Umbilical cord (tissue), 2 donors: ENCODE data around the gene KRT24. TPM values are rescaled to one million over a fixed set of nuclear protein-coding genes. Genes with fewer than 3 reads are reported as not detected.
"Not testable (repeated sequence)": the region's sequence is repeated elsewhere in the genome, so short reads cannot be mapped to it uniquely, and the experiment has no call there.

Experiments
- DNase-seq: peaks from one replicate; pipeline ENCODE4 v3.0.0-alpha.2; 2015; ENCODE audit warnings: low spot score
- total RNA-seq: library from RNA; depleted of rRNA; stranded (reverse); fragments of >200 nt; gene quantifications from one replicate; pipeline ENCODE4 v1.2.3, GENCODE V29; 2014; ENCODE audit warnings: low replicate concordance; ENCODE audit not compliant: insufficient read depth

KRT24 gene
- 6.3 TPM for total RNA-seq

DNA sequence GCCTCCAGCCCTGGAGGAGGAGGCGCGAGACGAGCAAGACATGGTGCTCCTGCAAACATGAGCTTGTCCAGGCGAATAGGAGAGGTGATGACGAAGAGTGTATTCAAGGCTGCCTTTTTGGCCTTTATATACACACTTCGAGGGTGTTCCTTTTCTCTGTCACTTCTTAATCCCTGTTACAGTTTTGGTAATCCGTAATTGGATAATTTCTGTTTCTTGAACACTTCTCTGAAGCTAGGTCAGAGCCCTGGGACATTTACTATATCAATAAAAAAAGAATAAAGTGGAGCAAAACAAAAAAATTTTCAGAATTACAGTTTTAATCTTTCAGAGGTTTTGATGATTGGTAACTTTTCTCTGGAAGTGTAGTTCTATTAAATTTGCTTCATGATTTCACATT, at the start of gene KRT24:
Gene KRT24 (minus strand): TSS at position 101 of the 400 bp plus-strand sequence. CDS start 59 bp downstream, at position 42.
- DNase-seq = no peak

DNA sequence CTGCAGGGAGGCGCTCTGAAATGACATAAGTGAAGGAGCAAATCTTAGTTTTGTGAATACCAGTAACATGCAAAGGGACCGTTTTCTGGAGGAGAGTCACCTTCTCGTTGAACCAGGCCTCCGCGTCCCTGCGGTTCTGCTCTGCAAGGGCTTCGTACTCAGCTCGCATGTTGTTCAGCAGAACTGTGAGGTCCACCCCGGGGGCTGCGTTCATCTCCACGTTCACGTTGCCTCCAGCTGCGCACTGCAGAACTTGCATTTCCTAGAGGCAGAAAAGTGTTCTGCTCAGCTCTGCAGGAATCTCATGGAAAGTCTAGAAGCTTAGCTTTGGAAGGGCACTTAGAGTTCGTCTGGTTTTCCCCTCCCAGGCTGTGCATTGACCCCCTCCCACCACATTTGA, 47.5 kb upstream of the KRT24 start:
- no peak for DNase-seq

DNA sequence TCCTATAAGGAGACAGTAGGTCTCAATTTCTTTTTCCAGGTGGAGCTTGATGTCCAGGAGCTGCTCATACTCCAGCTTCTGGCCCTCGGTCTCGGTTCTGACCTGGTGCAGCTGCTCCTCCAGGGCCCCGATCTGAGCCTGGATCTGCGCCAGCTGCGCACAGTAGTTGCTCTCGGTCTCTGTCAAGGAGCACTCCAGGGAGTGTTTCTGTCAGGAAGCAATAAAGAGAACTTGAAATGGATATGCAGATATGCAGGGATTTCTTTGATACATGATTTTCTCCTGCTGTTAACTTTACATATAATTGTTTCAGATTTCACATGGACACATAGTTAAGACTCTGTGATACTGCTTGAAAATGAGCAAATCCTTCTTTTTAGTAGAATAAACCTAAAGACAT, 46.8 kb upstream of the KRT24 start:
- no peak for DNase-seq

DNA sequence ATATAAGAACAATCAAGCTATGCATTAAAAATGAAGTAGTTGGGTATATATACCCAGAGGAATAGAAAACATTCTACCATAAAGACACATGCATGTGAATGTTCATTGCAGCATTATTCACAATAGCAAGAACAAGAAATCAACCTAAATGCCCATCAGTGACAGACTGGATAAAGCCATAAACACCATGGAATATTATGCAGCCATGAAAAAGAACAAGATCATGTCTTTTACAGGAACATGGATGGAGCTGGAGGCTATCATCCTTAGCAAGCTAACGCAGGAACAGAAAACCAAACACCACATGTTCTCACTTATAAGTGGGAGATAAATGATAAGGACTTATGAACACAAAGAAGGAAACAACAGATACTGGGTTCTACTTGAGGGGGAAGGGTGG, 45.1 kb upstream of the KRT24 start:
- not testable (repeated sequence) for DNase-seq

DNA sequence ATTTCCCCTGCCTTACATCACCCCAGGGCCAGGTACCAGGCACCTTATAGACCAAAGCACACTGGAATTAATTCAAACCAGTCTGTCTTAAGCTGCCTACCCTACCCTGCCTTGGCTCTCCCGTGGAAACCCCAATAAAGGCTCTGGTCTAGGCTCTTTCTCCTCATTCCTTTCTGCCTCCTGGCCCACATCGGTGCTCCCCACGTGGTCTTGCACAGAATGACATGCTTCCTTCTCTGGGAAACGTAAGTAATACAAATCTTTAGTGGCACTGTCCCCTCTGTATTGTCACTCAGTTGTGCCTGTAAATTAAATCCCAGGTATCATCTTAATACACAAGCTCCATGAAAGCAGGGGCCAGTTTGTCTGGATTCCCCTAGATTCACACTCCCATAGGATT, 35.0 kb upstream of the KRT24 start:
- DNase-seq = no peak

DNA sequence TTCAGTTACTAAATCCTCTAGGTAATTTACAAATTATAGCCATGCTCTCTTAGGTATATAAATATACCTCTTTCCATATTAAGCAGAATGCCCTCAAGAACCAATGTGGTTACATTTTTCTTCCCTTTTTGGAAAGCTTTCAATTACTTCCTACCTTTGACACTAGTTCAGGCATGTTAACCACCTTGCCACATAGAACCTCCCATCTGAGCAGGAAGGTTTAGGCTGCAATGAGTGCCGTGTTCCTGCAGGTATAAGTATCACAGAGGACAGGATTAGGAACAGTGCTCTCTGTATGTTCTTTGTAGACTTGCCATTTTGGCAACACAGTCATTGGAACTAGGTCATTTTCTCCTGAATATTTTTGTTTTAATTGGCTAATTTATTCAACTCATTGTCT, 31.5 kb upstream of the KRT24 start:
- DNase-seq = peak; percentile 7

DNA sequence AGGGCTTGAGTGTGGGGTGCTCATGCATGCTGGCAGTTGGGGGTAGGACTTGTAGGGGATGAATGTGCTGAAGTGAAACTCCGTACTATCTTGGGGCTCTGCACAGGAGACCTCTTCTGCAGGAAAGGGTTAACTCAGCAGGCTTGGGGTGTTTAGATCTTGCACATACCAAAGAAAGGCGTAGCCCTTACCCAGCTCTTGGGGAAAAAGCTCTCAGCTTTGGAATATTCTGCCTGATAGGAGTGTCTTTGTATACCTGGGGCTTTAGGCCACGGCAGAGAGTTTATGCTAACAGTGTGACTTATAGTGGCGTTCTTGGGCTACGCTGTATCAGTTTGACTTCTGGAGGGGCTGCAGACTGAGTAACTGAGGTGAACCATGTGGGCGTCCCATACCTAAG, 30.5 kb upstream of the KRT24 start:
- no peak for DNase-seq

DNA sequence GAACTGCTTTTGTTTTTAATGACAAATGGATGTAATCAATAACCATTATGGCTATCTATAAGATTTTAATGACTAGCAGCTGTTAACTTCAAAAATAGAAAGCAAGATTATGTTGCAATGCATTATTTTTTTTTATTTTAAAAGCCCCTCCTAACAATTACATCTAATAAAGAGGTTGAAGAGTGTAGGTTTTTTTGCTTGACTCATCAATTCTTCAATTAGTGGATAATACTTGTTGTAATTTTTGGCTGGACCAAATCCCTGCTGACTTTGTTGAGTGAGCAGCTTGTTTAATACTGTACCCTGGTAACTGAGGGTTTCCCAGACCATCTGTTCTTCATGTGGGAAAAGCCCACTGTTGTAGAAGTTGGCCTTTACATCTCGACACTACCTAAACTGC, 27.4 kb upstream of the KRT24 start:
- DNase-seq = no peak

DNA sequence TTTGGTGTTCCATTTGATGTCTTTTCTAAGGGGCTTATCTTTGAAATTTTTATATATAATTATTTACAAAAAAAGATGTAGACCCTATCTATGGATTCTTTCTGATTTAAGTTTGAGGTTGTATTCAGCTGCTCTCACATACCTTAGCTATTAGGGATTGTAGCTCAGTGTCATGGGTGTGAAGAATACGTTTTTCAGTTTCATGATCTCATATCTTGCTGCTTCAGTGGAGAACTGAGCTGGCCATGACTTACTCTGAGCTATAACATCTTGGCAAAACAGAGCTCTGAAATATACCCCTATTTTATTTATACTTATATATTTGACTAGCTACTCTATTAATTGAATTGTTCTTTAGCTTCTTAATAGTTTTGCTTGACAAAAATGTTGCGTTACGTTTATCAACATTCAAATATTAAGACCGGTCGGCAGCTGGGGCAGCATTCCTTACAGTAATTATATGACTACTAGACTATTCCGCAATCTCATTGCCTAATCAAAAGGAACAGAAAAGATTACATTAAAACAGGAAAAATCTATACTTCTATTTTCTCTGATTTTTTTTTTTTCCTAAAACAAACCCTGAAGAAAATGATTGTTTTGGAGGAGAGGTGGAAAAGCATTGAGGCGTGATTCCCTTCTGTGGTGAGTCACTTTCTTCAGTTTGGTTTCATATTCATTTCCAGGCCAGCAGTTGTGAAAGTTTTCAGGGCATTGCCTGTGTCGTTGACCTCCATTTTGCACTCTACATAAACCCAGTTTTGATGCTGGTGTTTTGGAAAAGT, 24.1 kb upstream of the KRT24 start:
- DNase-seq = no peak

DNA sequence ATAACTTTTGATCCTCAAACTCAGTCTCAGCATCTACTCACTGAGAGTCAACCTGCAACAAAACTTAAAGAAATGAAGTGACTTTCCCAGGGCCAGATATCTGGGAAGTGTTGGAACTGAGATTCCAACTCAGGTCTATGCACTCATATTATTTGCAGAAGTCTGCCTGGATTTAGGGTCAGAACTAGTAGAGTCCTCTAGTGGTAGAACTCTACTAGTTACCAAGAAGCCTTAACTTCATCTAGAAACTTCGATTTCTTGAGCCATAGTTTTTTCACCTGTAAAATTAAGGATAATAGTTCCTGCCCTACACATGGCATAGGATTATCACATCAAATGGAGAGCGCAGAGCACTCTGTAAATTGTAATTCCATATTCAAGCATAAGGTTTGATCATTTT, 23.4 kb upstream of the KRT24 start:
- no peak for DNase-seq

DNA sequence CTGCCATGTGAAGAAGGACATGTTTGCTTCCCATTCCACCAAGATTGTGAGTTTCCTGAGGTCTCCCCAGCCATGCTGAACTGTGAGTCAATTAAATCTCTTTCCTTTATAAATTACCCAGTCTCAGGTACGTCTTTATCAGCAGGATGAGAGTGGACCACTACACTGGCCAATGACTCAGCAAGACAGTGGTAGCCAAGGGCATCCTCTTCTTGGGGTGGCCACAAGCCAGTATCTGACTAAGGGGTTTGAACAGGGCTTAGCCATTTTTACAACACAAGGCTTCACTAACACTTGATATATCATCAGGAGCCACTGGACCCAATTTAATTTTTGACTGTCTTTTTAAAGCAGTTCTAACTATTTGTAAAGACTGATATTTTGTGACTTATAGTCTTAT, 21.1 kb upstream of the KRT24 start:
- no peak for DNase-seq

DNA sequence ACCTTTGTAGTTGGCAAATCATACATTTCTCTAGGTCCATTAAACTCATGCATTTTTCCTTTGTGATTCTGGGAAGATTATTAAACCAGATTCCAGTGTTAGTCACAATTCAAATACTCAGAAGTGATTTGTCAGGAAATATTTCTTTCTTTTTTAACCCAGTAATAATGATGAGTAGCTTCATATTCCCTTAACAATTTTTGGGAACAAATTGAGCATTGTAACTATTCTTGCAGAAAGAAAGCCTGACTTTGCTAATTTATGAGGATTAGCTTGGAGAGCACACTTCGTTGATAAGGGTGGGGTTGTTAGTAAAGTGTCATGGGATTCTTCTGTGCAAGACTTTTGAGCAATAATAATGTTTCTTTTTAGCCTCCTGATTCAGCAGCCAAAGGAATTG, 18.7 kb upstream of the KRT24 start:
- DNase-seq = no peak

DNA sequence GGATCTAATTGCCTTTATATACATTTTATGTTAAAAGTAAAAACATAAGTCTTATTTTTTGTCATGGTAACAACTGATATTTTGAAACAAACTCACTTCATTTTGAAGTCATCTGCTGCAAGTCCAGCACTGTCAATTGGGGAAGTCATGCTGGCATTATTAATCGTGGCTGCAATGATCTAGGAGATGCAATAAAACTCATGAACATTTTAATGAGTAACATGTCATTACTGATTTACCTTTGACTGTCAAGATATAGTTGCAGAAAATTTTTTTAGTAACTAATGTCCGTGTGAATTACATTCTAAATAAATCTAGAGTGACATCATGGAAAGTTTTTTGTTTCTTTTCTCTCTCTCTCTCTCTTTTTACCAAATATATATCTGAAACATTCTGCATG, 17.3 kb upstream of the KRT24 start:
- DNase-seq = no peak

DNA sequence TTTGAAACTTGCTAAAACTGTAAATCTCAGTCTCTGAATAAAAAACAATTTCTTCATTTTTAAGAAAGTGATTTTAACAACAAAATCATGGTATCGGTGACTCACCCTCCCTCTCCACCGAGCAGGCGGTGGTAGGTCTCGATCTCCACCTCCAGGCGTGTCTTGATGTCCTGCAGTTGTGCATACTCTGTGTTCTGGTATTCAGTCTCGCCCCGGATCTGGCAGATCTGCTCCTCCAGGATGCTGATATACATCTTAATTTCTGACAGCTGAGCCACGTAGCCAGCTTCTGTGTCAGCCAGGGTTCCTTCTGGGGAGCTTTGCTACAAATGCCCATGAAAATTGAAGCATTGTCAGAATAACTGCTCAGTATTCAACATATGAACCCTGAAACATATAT, 15.4 kb upstream of the KRT24 start:
- DNase-seq = peak; percentile 77

DNA sequence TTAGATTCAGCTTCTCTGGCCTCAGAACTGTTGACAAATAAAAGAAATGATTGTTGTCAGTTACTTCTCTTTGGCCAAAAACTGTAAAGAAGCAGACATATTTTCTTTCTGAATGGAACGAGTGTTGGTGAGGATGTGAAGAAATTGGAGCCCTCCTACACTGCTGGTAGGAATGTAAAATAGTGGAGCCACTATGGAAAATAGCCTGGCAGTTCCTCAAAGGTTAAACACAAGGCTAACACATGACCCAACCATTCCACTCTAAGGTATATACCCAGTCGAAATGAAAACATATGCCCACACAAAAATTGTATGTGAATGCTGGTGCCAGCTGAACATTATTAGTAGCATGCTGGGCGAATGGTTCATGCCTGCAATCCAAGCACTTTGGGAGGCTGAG, 14.2 kb upstream of the KRT24 start:
- DNase-seq = no peak

DNA sequence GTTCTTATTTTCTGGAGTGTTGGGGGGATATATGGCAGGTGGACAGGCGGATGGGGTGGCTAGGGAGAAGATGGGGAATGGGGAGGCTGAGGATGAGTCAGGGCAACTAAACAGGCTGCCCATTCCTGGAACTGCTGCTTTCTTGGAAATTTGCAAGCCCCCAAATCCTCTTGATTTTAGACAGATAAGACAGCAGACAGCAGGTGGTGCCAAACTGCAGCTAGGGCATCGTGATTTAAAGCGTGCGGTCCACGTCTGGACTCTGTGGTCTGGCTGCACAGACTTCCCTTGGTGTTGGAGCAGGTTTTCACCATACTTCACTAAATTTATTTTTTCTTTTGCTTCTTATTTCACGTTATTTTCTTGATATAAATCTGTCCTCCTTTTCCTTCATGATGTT, 10.9 kb upstream of the KRT24 start:
- DNase-seq = no peak

DNA sequence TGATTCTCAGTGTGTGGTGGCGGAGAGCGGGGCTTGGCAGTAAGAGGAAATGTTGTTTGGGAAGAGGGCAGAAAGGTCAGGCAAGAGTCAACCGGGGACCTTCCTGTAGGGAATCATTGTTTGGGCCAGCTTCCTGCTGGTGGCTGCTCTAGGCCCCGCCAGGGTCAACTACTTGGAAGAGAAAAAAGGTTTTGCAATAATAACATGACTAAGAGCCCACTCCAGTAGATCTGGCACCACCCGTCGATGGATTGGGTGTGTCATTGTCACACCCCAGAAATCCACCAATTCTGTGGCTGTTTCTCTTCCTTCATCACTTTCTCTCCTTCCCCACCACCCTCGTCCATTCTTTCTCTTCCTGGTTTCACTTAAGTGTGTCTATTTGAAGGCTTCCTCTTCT, 4.2 kb upstream of the KRT24 start:
- DNase-seq = no peak

DNA sequence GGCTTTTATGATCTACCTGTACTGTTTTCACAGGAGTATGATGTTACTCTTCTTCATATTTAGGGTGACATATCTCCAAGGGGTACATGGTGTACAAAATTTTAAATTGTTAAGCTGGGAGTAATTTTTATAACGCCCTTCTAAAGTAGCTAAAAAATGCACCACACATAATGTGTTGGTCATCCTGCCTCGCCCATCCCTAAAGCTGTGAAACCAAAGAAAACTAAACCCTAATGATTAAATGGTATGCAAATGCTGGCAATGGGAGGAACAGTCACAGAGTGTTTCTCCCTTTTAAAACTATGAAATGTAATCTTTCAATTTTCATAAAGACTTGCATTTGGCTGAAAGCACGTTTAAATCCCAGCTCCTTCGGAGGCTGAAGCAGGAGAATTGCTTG, 2.0 kb upstream of the KRT24 start:
- DNase-seq = no peak

DNA sequence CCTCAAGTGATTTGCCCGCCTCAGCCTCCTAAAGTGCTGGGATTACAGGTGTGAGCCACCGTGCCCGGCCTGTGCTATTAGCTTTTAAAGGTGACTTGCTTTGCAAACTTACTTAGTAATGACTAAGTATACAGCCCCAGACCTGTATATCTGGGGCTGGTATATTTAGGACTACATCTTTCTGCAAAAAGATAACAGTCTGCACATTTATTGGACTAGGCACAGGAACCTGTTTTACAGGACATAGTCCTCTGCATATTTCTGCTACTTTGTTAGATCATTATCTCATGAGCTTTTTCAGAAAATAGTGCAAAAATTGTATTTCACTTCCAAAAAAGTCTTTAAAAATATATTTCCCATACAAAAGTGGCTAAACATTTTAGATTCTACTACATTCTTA, 1.3 kb downstream of the KRT24 start:
- peak; percentile 26 for DNase-seq

DNA sequence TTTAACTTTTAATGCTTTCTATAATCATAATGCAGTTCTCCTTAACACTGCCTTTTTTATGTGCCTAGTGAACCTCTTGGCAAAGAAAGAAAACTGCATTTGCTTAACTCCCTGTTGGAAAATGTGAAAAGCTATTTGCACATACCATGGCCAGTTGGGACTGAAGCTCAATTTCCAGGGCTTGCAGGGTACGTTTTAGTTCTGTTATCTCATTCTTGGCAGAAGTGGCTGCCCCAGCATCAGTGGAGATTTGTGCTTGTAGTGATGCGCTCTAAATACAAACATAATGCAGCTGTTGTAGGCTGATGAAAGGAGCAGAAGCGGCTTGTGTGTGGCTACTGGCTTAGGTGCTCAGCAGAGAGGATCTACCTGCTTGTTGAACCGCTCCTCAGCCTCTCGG, 3.7 kb downstream of the KRT24 start:
- peak; percentile 96 for DNase-seq

DNA sequence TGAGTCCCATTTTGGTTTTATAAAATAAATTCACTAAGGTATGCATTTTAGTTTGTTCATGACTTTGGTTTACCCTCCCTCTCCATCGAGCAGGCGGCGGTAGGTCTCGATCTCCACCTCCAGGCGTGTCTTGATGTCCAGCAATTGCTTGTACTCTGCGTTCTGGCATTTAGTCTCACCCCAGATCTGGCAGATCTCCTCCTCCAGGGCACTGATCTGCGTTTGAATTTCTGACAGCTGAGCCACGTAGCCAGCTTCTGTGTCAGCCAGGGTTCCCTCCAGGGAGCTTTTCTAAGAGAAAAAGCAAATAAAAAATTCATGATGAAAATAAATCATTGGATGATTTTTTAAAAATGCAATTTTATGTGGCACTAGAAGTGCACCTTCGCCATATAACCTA, 4.2 kb downstream of the KRT24 start:
- peak; percentile 94 for DNase-seq

DNA sequence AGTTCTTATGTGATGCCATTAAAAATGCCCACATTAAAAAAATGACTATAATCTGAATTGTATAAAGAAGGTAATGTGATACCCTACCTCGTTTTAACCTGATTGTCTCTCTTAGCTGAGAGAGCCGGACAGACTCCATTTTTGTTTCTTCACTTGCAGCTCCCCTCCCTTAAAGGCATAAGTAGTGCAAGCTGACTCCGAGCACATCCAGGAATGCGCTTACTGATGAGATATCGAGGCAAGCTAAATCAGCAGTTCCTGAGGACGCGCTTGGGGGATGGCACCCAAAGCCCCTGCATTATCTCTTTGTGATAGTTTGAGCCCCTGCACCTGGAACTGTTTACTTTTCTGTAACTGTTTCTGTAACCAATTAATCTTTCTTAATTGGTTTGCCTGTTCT, 6.3 kb downstream of the KRT24 start:
- peak; percentile 54 for DNase-seq

DNA sequence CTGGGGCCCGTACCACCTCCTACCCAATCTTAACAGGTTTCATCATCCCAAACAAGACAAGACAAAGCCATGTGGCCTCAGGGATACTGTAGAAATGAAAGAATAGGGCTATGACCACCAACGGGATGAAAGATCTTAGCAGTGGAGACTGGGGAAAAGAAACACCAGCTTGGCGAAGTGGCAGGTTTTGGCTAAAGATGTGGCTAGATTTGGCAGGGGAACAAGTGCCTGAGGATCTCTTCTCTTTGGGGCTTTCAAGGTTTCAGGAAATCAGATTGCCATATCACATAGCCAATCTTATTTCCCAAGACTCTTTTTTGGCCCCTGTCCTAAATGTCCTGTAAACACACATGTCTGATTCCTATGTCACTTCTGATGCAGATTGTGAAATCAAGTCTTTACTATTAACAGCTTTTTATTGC, 6.9 kb downstream of the KRT24 start:
- no peak for DNase-seq

DNA sequence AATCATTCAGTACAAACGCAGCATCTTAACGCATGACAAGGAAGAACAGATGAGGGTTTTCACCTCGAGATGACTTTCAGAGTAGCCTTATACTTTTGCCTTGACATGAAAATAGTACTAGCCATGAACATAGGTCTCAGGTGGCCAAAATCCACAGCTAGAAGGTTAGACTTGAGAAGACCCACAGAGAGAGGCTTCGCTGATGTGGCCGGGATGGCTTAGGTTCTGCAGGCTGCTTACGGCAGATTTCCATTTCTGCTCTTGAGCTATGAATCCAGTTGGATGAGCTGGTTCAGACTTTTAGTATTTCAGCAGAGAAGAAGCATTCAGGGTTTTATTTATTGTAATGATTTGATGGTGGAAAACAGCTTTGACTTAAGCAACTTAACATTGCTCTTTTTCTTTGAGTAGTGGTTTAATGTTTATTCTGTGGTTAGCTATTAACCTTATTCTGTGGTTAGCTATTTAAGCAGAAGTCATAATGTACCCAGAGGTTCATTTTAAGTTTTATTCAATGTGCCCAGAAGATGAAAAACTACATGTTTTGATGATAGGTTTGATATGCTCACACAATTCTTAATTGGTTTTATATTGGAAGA, 7.6 kb downstream of the KRT24 start:
- DNase-seq = no peak
